Kasumi-1 (cell line): Measurements from ENCODE around the gene C3orf85.

Experiments
- DNase-seq, 2 experiments: peaks; one replicate each; lab custom pipeline; 2025; lab: John Stamatoyannopoulos, UW

The C3orf85 gene

GRCh38 chr3:109152320-109152719 is 15.8 kb downstream of the C3orf85 start:
- DNase-seq: no peak

GRCh38 chr3:109154979-109155378 is 18.5 kb downstream of the C3orf85 start:
- no peak for DNase-seq

- no peak for DNase-seq
Observed at GRCh38 chr3:109155828-109156227, 19.3 kb downstream of the C3orf85 start.

GRCh38 chr3:109161487-109162123 is 25.1 kb downstream of the C3orf85 start:
- no peak for DNase-seq

GRCh38 chr3:109165905-109166304 is 29.4 kb downstream of the C3orf85 start:
- no peak for DNase-seq

- DNase-seq: no peak
Observed at GRCh38 chr3:109171479-109171878, 35.0 kb downstream of the C3orf85 start.

GRCh38 chr3:109175411-109175810 is 38.9 kb downstream of the C3orf85 start:
- DNase-seq: no peak

GRCh38 chr3:109176726-109177125 is 40.2 kb downstream of the C3orf85 start:
- no peak for DNase-seq

- DNase-seq: no peak
Observed at GRCh38 chr3:109177908-109178307, 41.4 kb downstream of the C3orf85 start.

GRCh38 chr3:109178708-109179107 is 42.2 kb downstream of the C3orf85 start:
- no peak for DNase-seq

- DNase-seq: no peak
Observed at GRCh38 chr3:109184726-109185125, 48.2 kb downstream of the C3orf85 start.

GRCh38 chr3:109187390-109187789 is 50.9 kb downstream of the C3orf85 start:
- no peak for DNase-seq

GRCh38 chr3:109188741-109189140 is 52.2 kb downstream of the C3orf85 start:
- no peak for DNase-seq

- DNase-seq: no peak
Observed at GRCh38 chr3:109191421-109191820, 54.9 kb downstream of the C3orf85 start.

GRCh38 chr3:109195815-109196214 is 59.3 kb downstream of the C3orf85 start:
- no peak for DNase-seq
